HUES48 (cell line): Measurements from ENCODE around the gene GRID1.
"Not testable (repeated sequence)": the region's sequence is repeated elsewhere in the genome, so short reads cannot be mapped to it uniquely, and the experiment has no call there.

Source experiments
- H3K27ac ChIP-seq: one replicate; pipeline ENCODE4 v1.7.0; 2013; ENCODE audit warnings: low read depth, low read length, inconsistent platforms
- H3K27me3 ChIP-seq: 2 replicates; pipeline ENCODE4 v1.6.1; 2013; ENCODE audit warnings: mild to moderate bottlenecking, low read length; ENCODE audit not compliant: control insufficient read depth, insufficient read depth
- H3K36me3 ChIP-seq: 2 replicates; pipeline ENCODE4 v1.6.1; 2013; ENCODE audit warnings: low read length; ENCODE audit not compliant: control insufficient read depth, insufficient read depth
- H3K4me1 ChIP-seq: 2 replicates; pipeline ENCODE4 v1.6.1; 2013; ENCODE audit warnings: mild to moderate bottlenecking, low read length; ENCODE audit not compliant: control insufficient read depth, insufficient read depth
- H3K4me3 ChIP-seq: 2 replicates; pipeline ENCODE4 v1.5.1; 2013; ENCODE audit warnings: mild to moderate bottlenecking, low read depth, low read length
- H3K9ac ChIP-seq: 2 replicates; pipeline ENCODE4 v1.6.1; 2013; ENCODE audit warnings: mild to moderate bottlenecking, low read depth, low read length, moderate library complexity
- H3K9me3 ChIP-seq: 2 replicates; pipeline ENCODE4 v1.6.1; 2013; ENCODE audit warnings: low read length; ENCODE audit not compliant: control insufficient read depth, insufficient read depth

Gene GRID1

GRCh38 chr10:86117051-86117450 lies 249.5 kb downstream of the GRID1 start:
- Histone ChIP-seq H3K9me3 (no peaks in the 10 kb centered on the region), H3K27me3 (no peaks in the 10 kb centered on the region), H3K36me3 (no peaks in the 10 kb centered on the region), H3K27ac (no peak overlapping the region), H3K9ac (no peak overlapping the region), H3K4me1 (no peaks in the 10 kb centered on the region), H3K4me3 (no peak overlapping the region)

- H3K9ac ChIP-seq = no peak overlapping the region
- H3K9me3 ChIP-seq = no peaks in the 10 kb centered on the region
- H3K4me1 ChIP-seq = no peaks in the 10 kb centered on the region
- H3K4me3 ChIP-seq = no peak overlapping the region
- H3K36me3 ChIP-seq = no peaks in the 10 kb centered on the region
- H3K27me3 ChIP-seq = no peaks in the 10 kb centered on the region
- no peak overlapping the region for H3K27ac ChIP-seq
Measured at GRCh38 chr10:86113983-86114382, 252.6 kb downstream of the GRID1 start.

- no peak overlapping the region for H3K27ac ChIP-seq
- H3K9ac ChIP-seq = no peak overlapping the region
- H3K27me3 ChIP-seq = no peaks in the 10 kb centered on the region
- no peaks in the 10 kb centered on the region for H3K36me3 ChIP-seq
- H3K4me1 ChIP-seq = no peaks in the 10 kb centered on the region
- H3K9me3 ChIP-seq = no peaks in the 10 kb centered on the region
- H3K4me3 ChIP-seq = no peak overlapping the region
Measured at GRCh38 chr10:86113501-86113900, 253.1 kb downstream of the GRID1 start.

- Histone ChIP-seq H3K9me3 (no peaks in the 10 kb centered on the region), H3K36me3 (no peaks in the 10 kb centered on the region), H3K4me1 (no peaks in the 10 kb centered on the region), H3K4me3 (no peak overlapping the region), H3K9ac (no peak overlapping the region), H3K27ac (no peak overlapping the region), H3K27me3 (no peaks in the 10 kb centered on the region)
Measured at GRCh38 chr10:86113044-86113443, 253.6 kb downstream of the GRID1 start.

- no peak overlapping the region for H3K27ac ChIP-seq
- H3K9me3 ChIP-seq = no peaks in the 10 kb centered on the region
- no peaks in the 10 kb centered on the region for H3K27me3 ChIP-seq
- no peak overlapping the region for H3K9ac ChIP-seq
- no peaks in the 10 kb centered on the region for H3K4me1 ChIP-seq
- no peak overlapping the region for H3K4me3 ChIP-seq
- no peaks in the 10 kb centered on the region for H3K36me3 ChIP-seq
Measured at GRCh38 chr10:86111902-86112545, 254.6 kb downstream of the GRID1 start.

GRCh38 chr10:86110156-86110786 lies 256.3 kb downstream of the GRID1 start:
- H3K9ac ChIP-seq = no peak overlapping the region
- H3K27ac ChIP-seq = no peak overlapping the region
- no peaks in the 10 kb centered on the region for H3K9me3 ChIP-seq
- no peaks in the 10 kb centered on the region for H3K4me1 ChIP-seq
- H3K27me3 ChIP-seq = no peaks in the 10 kb centered on the region
- no peaks in the 10 kb centered on the region for H3K36me3 ChIP-seq
- no peak overlapping the region for H3K4me3 ChIP-seq

GRCh38 chr10:86109421-86109820 lies 257.2 kb downstream of the GRID1 start:
- Histone ChIP-seq H3K9me3 (no peaks in the 10 kb centered on the region), H3K4me3 (no peak overlapping the region), H3K4me1 (no peaks in the 10 kb centered on the region), H3K27ac (no peak overlapping the region), H3K9ac (no peak overlapping the region), H3K36me3 (no peaks in the 10 kb centered on the region), H3K27me3 (no peaks in the 10 kb centered on the region)

- Histone ChIP-seq H3K4me1 (no peaks in the 10 kb centered on the region), H3K36me3 (no peaks in the 10 kb centered on the region), H3K9me3 (no peaks in the 10 kb centered on the region), H3K27me3 (no peaks in the 10 kb centered on the region), H3K4me3 (no peak overlapping the region), H3K9ac (no peak overlapping the region), H3K27ac (no peak overlapping the region)
Measured at GRCh38 chr10:86108696-86109095, 257.9 kb downstream of the GRID1 start.

GRCh38 chr10:86107611-86108310 lies 258.8 kb downstream of the GRID1 start:
- H3K4me3 ChIP-seq, H3K27me3 ChIP-seq, H3K9me3 ChIP-seq, H3K36me3 ChIP-seq, H3K27ac ChIP-seq, H3K4me1 ChIP-seq, H3K9ac ChIP-seq: not testable (repeated sequence)

- H3K4me1 ChIP-seq = no peaks in the 10 kb centered on the region
- no peak overlapping the region for H3K27ac ChIP-seq
- no peaks in the 10 kb centered on the region for H3K9me3 ChIP-seq
- H3K9ac ChIP-seq = no peak overlapping the region
- H3K4me3 ChIP-seq = no peak overlapping the region
- H3K36me3 ChIP-seq = no peaks in the 10 kb centered on the region
- H3K27me3 ChIP-seq = no peaks in the 10 kb centered on the region
Measured at GRCh38 chr10:86107131-86107530, 259.5 kb downstream of the GRID1 start.

GRCh38 chr10:86106616-86107015 lies 260.0 kb downstream of the GRID1 start:
- Histone ChIP-seq H3K27me3 (no peaks in the 10 kb centered on the region), H3K4me3 (no peak overlapping the region), H3K9me3 (no peaks in the 10 kb centered on the region), H3K36me3 (no peaks in the 10 kb centered on the region), H3K27ac (no peak overlapping the region), H3K9ac (no peak overlapping the region), H3K4me1 (no peaks in the 10 kb centered on the region)
